H9 (cell line): ENCODE results near the gene TMEM106C. TPM values are rescaled to one million over a fixed set of nuclear protein-coding genes. Genes with fewer than 3 reads are reported as not detected.

Experiments used
- DNase-seq: peaks from one replicate; pipeline ENCODE4 v3.0.0-alpha.2; 2017
- H2AFZ ChIP-seq: one replicate; pipeline ENCODE4 v1.6.1; 2013; ENCODE audit warnings: mild to moderate bottlenecking, low read length, control low read depth, moderate library complexity
- H2AK5ac ChIP-seq: 2 replicates; pipeline ENCODE4 v1.6.1; 2013; ENCODE audit warnings: low read length, control low read depth, mixed read lengths; ENCODE audit not compliant: insufficient read length
- H2BK120ac ChIP-seq: one replicate; pipeline ENCODE4 v1.6.1; 2013; ENCODE audit warnings: low read depth, mild to moderate bottlenecking, low read length, control low read depth, inconsistent platforms; ENCODE audit not compliant: poor library complexity, severe bottlenecking
- H2BK12ac ChIP-seq: 2 replicates; pipeline ENCODE4 v1.6.1; 2013; ENCODE audit warnings: low read length, control low read depth, mixed read lengths, low read depth; ENCODE audit not compliant: insufficient read length
- H2BK15ac ChIP-seq: 2 replicates; pipeline ENCODE4 v1.6.1; 2013; ENCODE audit warnings: low read depth, low read length, control low read depth
- H2BK20ac ChIP-seq: one replicate; pipeline ENCODE4 v1.6.1; 2013; ENCODE audit warnings: low read depth, mild to moderate bottlenecking, low read length, control low read depth, inconsistent platforms; ENCODE audit not compliant: poor library complexity, severe bottlenecking
- H2BK5ac ChIP-seq: 2 replicates; pipeline ENCODE4 v1.6.1; 2013; ENCODE audit warnings: low read length, control low read depth, mixed read lengths; ENCODE audit not compliant: insufficient read length
- H3K14ac ChIP-seq: 2 replicates; pipeline ENCODE4 v1.6.1; 2013; ENCODE audit warnings: low read length, control low read depth; ENCODE audit not compliant: insufficient read depth
- H3K18ac ChIP-seq: 2 replicates; pipeline ENCODE4 v1.6.1; 2013; ENCODE audit warnings: low read depth, mild to moderate bottlenecking, mixed read lengths, low read length, control low read depth; ENCODE audit not compliant: insufficient read length
- H3K23ac ChIP-seq: 2 replicates; pipeline ENCODE4 v1.6.1; 2013; ENCODE audit warnings: low read length, control low read depth, mixed read lengths, low read depth; ENCODE audit not compliant: insufficient read length
- H3K23me2 ChIP-seq: 2 replicates; pipeline ENCODE4 v1.6.1; 2013; ENCODE audit warnings: low read depth, mild to moderate bottlenecking, mixed read lengths, low read length, control low read depth; ENCODE audit not compliant: insufficient read length, poor library complexity, severe bottlenecking
- H3K27ac ChIP-seq: 2 replicates; pipeline ENCODE4 v1.5.1; 2013; ENCODE audit warnings: low read length, control low read depth, mixed read lengths, low read depth; ENCODE audit not compliant: insufficient read length
- H3K27me3 ChIP-seq: 2 replicates; pipeline ENCODE4 v1.6.1; 2013; ENCODE audit warnings: low read length, control low read depth, inconsistent platforms; ENCODE audit not compliant: insufficient read depth
- H3K4ac ChIP-seq: 2 replicates; pipeline ENCODE4 v1.6.1; 2013; ENCODE audit warnings: low read depth, mild to moderate bottlenecking, control low read depth, inconsistent platforms, low read length, moderate library complexity
- H3K4me1 ChIP-seq: 2 replicates; pipeline ENCODE4 v1.6.1; 2013; ENCODE audit warnings: low read length, control low read depth, inconsistent platforms; ENCODE audit not compliant: insufficient read depth
- H3K4me2 ChIP-seq: 2 replicates; pipeline ENCODE4 v1.6.1; 2013; ENCODE audit warnings: low read length, control low read depth, mixed read lengths; ENCODE audit not compliant: insufficient read length, insufficient read depth
- H3K56ac ChIP-seq: 2 replicates; pipeline ENCODE4 v1.6.1; 2013; ENCODE audit warnings: low read depth, mild to moderate bottlenecking, mixed read lengths, low read length, control low read depth; ENCODE audit not compliant: insufficient read length
- H3K79me1 ChIP-seq: 2 replicates; pipeline ENCODE4 v1.6.1; 2013; ENCODE audit warnings: low read depth, mild to moderate bottlenecking, moderate library complexity, low read length, control low read depth, inconsistent platforms; ENCODE audit not compliant: insufficient read depth, poor library complexity, severe bottlenecking
- H3K79me2 ChIP-seq: 2 replicates; pipeline ENCODE4 v1.6.1; 2013; ENCODE audit warnings: low read length, control low read depth, inconsistent platforms; ENCODE audit not compliant: insufficient read depth
- H3K9ac ChIP-seq: 2 replicates; pipeline ENCODE4 v1.6.1; 2013; ENCODE audit warnings: low read length, control low read depth, mixed read lengths; ENCODE audit not compliant: insufficient read length; ENCODE audit errors: extremely low read depth
- H3K9me3 ChIP-seq: one replicate; pipeline ENCODE4 v1.6.1; 2013; ENCODE audit warnings: low read depth, low read length, inconsistent platforms; ENCODE audit not compliant: control insufficient read depth
- H3T11ph ChIP-seq: one replicate; pipeline ENCODE4 v1.6.1; 2013; ENCODE audit warnings: mild to moderate bottlenecking, low read length, control low read depth, inconsistent platforms
- H4K20me1 ChIP-seq: one replicate; pipeline ENCODE4 v1.6.1; 2013; ENCODE audit not compliant: control insufficient read depth, insufficient read length, insufficient read depth
- H4K5ac ChIP-seq: 2 replicates; pipeline ENCODE4 v1.6.1; 2013; ENCODE audit warnings: low read depth, mild to moderate bottlenecking, mixed read lengths, low read length, control low read depth; ENCODE audit not compliant: insufficient read length
- H4K8ac ChIP-seq: replicated peaks from 2 replicates; pipeline ENCODE4 v1.6.1; 2013; ENCODE audit warnings: low read length, control low read depth, mixed read lengths, low read depth; ENCODE audit not compliant: insufficient read length
- H4K91ac ChIP-seq: 2 replicates; pipeline ENCODE4 v1.6.1; 2013; ENCODE audit warnings: low read depth, mild to moderate bottlenecking, moderate library complexity, mixed read lengths, low read length, control low read depth; ENCODE audit not compliant: insufficient read length
- H3K27ac Mint-ChIP-seq, 3 experiments: 2 replicates in 2 of 3; 3 replicates in 1 of 3; pipeline ENCODE4 v1.8.0; 2020 to 2021; ENCODE audit warnings: mixed read lengths in 3 of 3, mild to moderate bottlenecking in 1 of 3, moderate library complexity in 1 of 3
- H3K27me3 Mint-ChIP-seq: 2 replicates; pipeline ENCODE4 v1.8.0; 2021; ENCODE audit warnings: low read depth, mild to moderate bottlenecking, moderate library complexity, mixed read lengths
- H3K36me3 Mint-ChIP-seq, 3 experiments: 2 replicates in 2 of 3; 3 replicates in 1 of 3; pipeline ENCODE4 v1.8.0; 2020 to 2021; ENCODE audit warnings: low read depth in 3 of 3, mixed read lengths in 3 of 3; ENCODE audit not compliant: insufficient read depth in 1 of 3
- H3K4me1 Mint-ChIP-seq, 2 experiments: 2 replicates each; pipeline ENCODE4 v1.8.0; 2020; ENCODE audit warnings: mixed read lengths in 2 of 2
- H3K4me3 Mint-ChIP-seq, 2 experiments: 2 replicates in 1 of 2; 3 replicates in 1 of 2; pipeline ENCODE4 v1.8.0; 2020 to 2021; ENCODE audit warnings: mild to moderate bottlenecking in 2 of 2, mixed read lengths in 2 of 2, moderate library complexity in 1 of 2
- H3K9me3 Mint-ChIP-seq, 2 experiments: 2 replicates in 1 of 2; 3 replicates in 1 of 2; pipeline ENCODE4 v1.8.0; 2020; ENCODE audit warnings: mild to moderate bottlenecking in 2 of 2, mixed read lengths in 2 of 2, moderate library complexity in 1 of 2
- CTCF ChIP-seq: fragments of 200-600 bp; sonication (generic); conservative IDR thresholded peaks from 3 replicates; pipeline ENCODE4 v1.8.0; 2021; ENCODE audit warnings: antibody characterized with exemption, mild to moderate bottlenecking
- WGBS: extraction: QIAGEN DNeasy Blood & Tissue Kit; methylation state at CpG from one replicate; pipeline ENCODE4 v1.1.7; 2013; ENCODE audit warnings: missing lambda C conversion rate, low lambda C conversion rate, mixed read lengths; ENCODE audit not compliant: insufficient read length; ENCODE audit errors: extremely low coverage; 5-methylcytosine and 5-hydroxymethylcytosine counted together
- total RNA-seq: library from RNA; stranded (reverse); gene quantifications from 2 replicates; pipeline ENCODE4 v1.2.1, GENCODE V29; 2021

The TMEM106C gene
- total RNA-seq, 1 experiment from 2014 or later: 43.7 TPM

GRCh38 chr12:47941871-47942613, 21.4 kb upstream of the TMEM106C start:
- Histone ChIP-seq H3T11ph (no peak overlapping the region), H3K4me2 (no peak overlapping the region), H3K4me1 (no peaks in the 10 kb centered on the region), H3K79me2 (no peaks in the 10 kb centered on the region), H3K23ac (no peak overlapping the region), H3K14ac (no peak overlapping the region; the same call in 1 of the 2 replicates), H3K27me3 (no peaks in the 10 kb centered on the region), H3K56ac (no peak overlapping the region), H3K4ac (no peak overlapping the region), H3K27ac (no peak overlapping the region), H4K8ac (no peak overlapping the region), H4K5ac (no peak overlapping the region), H4K91ac (no peak overlapping the region), H2AK5ac (no peak overlapping the region), H3K9me3 (no peaks in the 10 kb centered on the region), H2BK15ac (no peak overlapping the region), H3K18ac (no peak overlapping the region), H3K9ac (no peak overlapping the region), H2BK20ac (no peak overlapping the region), H2BK120ac (no peak overlapping the region), H2AFZ (no peak overlapping the region), H2BK12ac (no peak overlapping the region), H3K23me2 (peaks cover 2% of the 10 kb centered on the region), H4K20me1 (peaks cover 2% of the 10 kb centered on the region), H2BK5ac (no peak overlapping the region), H3K79me1 (no peaks in the 10 kb centered on the region)
- peak; percentile 87 for DNase-seq
- Mint-ChIP-seq H3K27ac (no peak overlapping the region; a peak in 1 of 7 replicates), H3K27me3 (peaks cover 30% of the 10 kb centered on the region), H3K36me3 (no peaks in the 10 kb centered on the region), H3K9me3 (no peaks in the 10 kb centered on the region; a peak in 1 of 5 replicates), H3K4me3 (no peak overlapping the region), H3K4me1 (peaks cover 13 to 26% of the 10 kb centered on the region in 2 experiments)
- no CpG with 5 or more reads among the region's 40 CpGs for WGBS
- peak; percentile 46 for TF ChIP-seq CTCF
